CD4-positive, alpha-beta T cell (primary cell): ENCODE measurements around the gene RAB31. TPM values are rescaled to one million over a fixed set of nuclear protein-coding genes. Genes with fewer than 3 reads are reported as not detected.

Source experiments
- ATAC-seq: fragments of 200-7000 bp; cut with Tn5 transposase; one replicate; pipeline ENCODE4 v1.10.0; 2022; ENCODE audit warnings: mild to moderate bottlenecking; ENCODE audit not compliant: poor library complexity
- CTCF ChIA-PET: fragments of 350-600 bp; sonication (Branson Sonifier 250); formaldehyde crosslinking; loops from one replicate; lab custom pipeline; 2021; ENCODE audit warnings: antibody characterized with exemption, inconsistent platforms; lab: Charles Lee
- POLR2A ChIA-PET: fragments of 350-600 bp; sonication (Branson Sonifier 250); formaldehyde crosslinking; loops from one replicate; lab custom pipeline; 2021; ENCODE audit warnings: antibody characterized with exemption, inconsistent platforms; lab: Charles Lee
- DNase-seq, 14 experiments: peaks; one replicate each; pipeline ENCODE4 v3.0.0-alpha.2; 2013 to 2020; ENCODE audit warnings: mixed read lengths in 2 of 14
- H3K27ac ChIP-seq, 2 donors: one replicate each; pipeline versions ENCODE4 v1.5.1 to v1.7.0; 2013; ENCODE audit warnings: low read length in 2 of 2, low read depth in 1 of 2, mild to moderate bottlenecking in 1 of 2
- H3K27me3 ChIP-seq, 2 experiments: 1 replicate in 1 of 2; 2 replicates in 1 of 2; pipeline versions ENCODE4 v1.6.1 to v1.7.0; 2013; ENCODE audit warnings: low read length in 2 of 2, control low read depth in 1 of 2, mild to moderate bottlenecking in 1 of 2, moderate library complexity in 1 of 2; ENCODE audit not compliant: insufficient read depth in 2 of 2, control insufficient read depth in 1 of 2
- H3K36me3 ChIP-seq: one replicate; pipeline ENCODE4 v1.6.1; 2013; ENCODE audit warnings: low read length, control low read depth; ENCODE audit not compliant: insufficient read depth
- H3K4me1 ChIP-seq: one replicate; pipeline ENCODE4 v1.6.1; 2013; ENCODE audit warnings: low read length, control low read depth; ENCODE audit not compliant: insufficient read depth
- H3K4me3 ChIP-seq: one replicate; pipeline ENCODE4 v1.5.1; 2013; ENCODE audit warnings: mild to moderate bottlenecking, low read length, moderate library complexity
- H3K9me3 ChIP-seq, 2 experiments: 1 replicate in 1 of 2; 2 replicates in 1 of 2; pipeline versions ENCODE4 v1.6.1 to v1.7.0; 2013; ENCODE audit warnings: low read length in 2 of 2, mild to moderate bottlenecking in 2 of 2, control low read depth in 1 of 2, moderate library complexity in 1 of 2; ENCODE audit not compliant: control insufficient read depth in 1 of 2, insufficient read depth in 1 of 2
- H3K27ac Mint-ChIP-seq: one replicate; pipeline ENCODE4 v1.8.0; 2020; ENCODE audit warnings: mixed read lengths
- H3K27me3 Mint-ChIP-seq: one replicate; pipeline ENCODE4 v1.8.0; 2021; ENCODE audit warnings: mixed read lengths
- H3K36me3 Mint-ChIP-seq: one replicate; pipeline ENCODE4 v1.8.0; 2021; ENCODE audit warnings: low read depth, mixed read lengths
- H3K4me1 Mint-ChIP-seq: one replicate; pipeline ENCODE4 v1.8.0; 2021; ENCODE audit warnings: low read depth, mixed read lengths
- H3K4me3 Mint-ChIP-seq: one replicate; pipeline ENCODE4 v1.8.0; 2020; ENCODE audit warnings: mild to moderate bottlenecking, mixed read lengths
- H3K9me3 Mint-ChIP-seq: one replicate; pipeline ENCODE4 v1.8.0; 2020; ENCODE audit warnings: mixed read lengths
- CTCF ChIP-seq: fragments of 200-600 bp; IDR thresholded peaks from one replicate; pipeline ENCODE4 v1.8.0; 2022; ENCODE audit warnings: antibody characterized with exemption, mild to moderate bottlenecking
- intact Hi-C, 2 experiments: fragments of 100-400 bp; cut with DNase I in 1 of 2; cut with micrococcal nuclease in 1 of 2; formaldehyde crosslinking; loops; one replicate each; pipeline versions ENCODE4 v1.15.1 to v1.9.0; 2023 to 2025; cut with DNase I, micrococcal nuclease
- total RNA-seq, 174 experiments: library from RNA in 2 of 174; stranded (reverse) in 2 of 174; gene quantifications; one replicate each; pipeline ENCODE4 v1.2.3 and lab custom pipeline; 2021 to 2026

The RAB31 gene
- total RNA-seq, 2 experiments from 2014 or later: 1.1 to 1.3 TPM

GRCh38 chr18:9771261-9771976, 63.3 kb downstream of the RAB31 start:
- DNase-seq (peak; percentile 13 to 67 (median 28)), ATAC-seq (no peak)
- Mint-ChIP-seq H3K9me3 (no peaks in the 10 kb centered on the region), H3K27ac (no peak overlapping the region), H3K36me3 (no peaks in the 10 kb centered on the region), H3K27me3 (peaks cover 29% of the 10 kb centered on the region), H3K4me1 (no peaks in the 10 kb centered on the region), H3K4me3 (no peak overlapping the region)
- no peaks in the 10 kb centered on the region for H3K9me3 ChIP-seq
- CTCF ChIA-PET: no interaction called here
- no peak overlapping the region for H3K4me3 ChIP-seq
- no peak overlapping the region for H3K27ac ChIP-seq
- H3K4me1 ChIP-seq: no peaks in the 10 kb centered on the region
- peaks cover 5 to 7% of the 10 kb centered on the region in 2 experiments for H3K27me3 ChIP-seq
- no peaks in the 10 kb centered on the region for H3K36me3 ChIP-seq
- TF ChIP-seq CTCF: peak; percentile 68
- intact Hi-C loops: no loop called here
- POLR2A ChIA-PET: no interaction called here

GRCh38 chr18:9771977-9772660, 64.0 kb downstream of the RAB31 start:
- Histone ChIP-seq H3K9me3 (no peaks in the 10 kb centered on the region), H3K4me3 (no peak overlapping the region), H3K27ac (no peak overlapping the region), H3K36me3 (no peaks in the 10 kb centered on the region), H3K4me1 (no peaks in the 10 kb centered on the region), H3K27me3 (peaks cover 5 to 7% of the 10 kb centered on the region in 2 experiments)
- ChIA-PET POLR2A (no interaction called here), CTCF (no interaction called here)
- H3K27ac Mint-ChIP-seq: no peak overlapping the region
- ATAC-seq (no peak), DNase-seq (peak in 1 of 14 experiments; percentile 39)
- H3K27me3 Mint-ChIP-seq: peaks cover 29% of the 10 kb centered on the region
- H3K9me3 Mint-ChIP-seq: no peaks in the 10 kb centered on the region
- no peak for TF ChIP-seq CTCF
- H3K36me3 Mint-ChIP-seq: no peaks in the 10 kb centered on the region
- intact Hi-C loops: no loop called here
- no peak overlapping the region for H3K4me3 Mint-ChIP-seq
- H3K4me1 Mint-ChIP-seq: no peaks in the 10 kb centered on the region

GRCh38 chr18:9772847-9773677, 65.0 kb downstream of the RAB31 start:
- Mint-ChIP-seq H3K9me3 (no peaks in the 10 kb centered on the region), H3K27me3 (peaks cover 29% of the 10 kb centered on the region), H3K27ac (no peak overlapping the region), H3K4me1 (no peaks in the 10 kb centered on the region), H3K36me3 (no peaks in the 10 kb centered on the region), H3K4me3 (no peak overlapping the region)
- H3K4me1 ChIP-seq: no peaks in the 10 kb centered on the region
- H3K4me3 ChIP-seq: no peak overlapping the region
- ATAC-seq (no peak), DNase-seq (no peak)
- intact Hi-C loops: no loop called here
- H3K27ac ChIP-seq: no peak overlapping the region
- ChIA-PET CTCF (no interaction called here), POLR2A (no interaction called here)
- H3K36me3 ChIP-seq: no peaks in the 10 kb centered on the region
- no peaks in the 10 kb centered on the region for H3K9me3 ChIP-seq
- peaks cover 5 to 7% of the 10 kb centered on the region in 2 experiments for H3K27me3 ChIP-seq
- TF ChIP-seq CTCF: no peak
